Measurements from ENCODE around the gene WSCD2. TPM values are rescaled to one million over a fixed set of nuclear protein-coding genes. Genes with fewer than 3 reads are reported as not detected.

WSCD2 gene
- total and polyA plus RNA-seq, 2 of the 4 experiments (the other 2 are of a cell fraction) = not detected

GRCh38 chr12:108133482-108133881 is 4.4 kb downstream of the WSCD2 start:
- H2AK5ac ChIP-seq (ENCODE audit: low read depth, low read length) = no peak overlapping the region
- ChIA-PET CTCF (no interaction called here), POLR2A (ENCODE audit: unreplicated experiment) (no interaction called here)
- H3K9me1 ChIP-seq (ENCODE audit: insufficient read depth, low read length) = no peaks in the 10 kb centered on the region
- H3K27me3 ChIP-seq (ENCODE audit: control insufficient read depth, insufficient read depth, low read length) = no peaks in the 10 kb centered on the region; the same call in 1 of the 2 replicates
- no peak overlapping the region for H2BK20ac ChIP-seq (ENCODE audit: low read depth, low read length)
- no peaks in the 10 kb centered on the region for H3K79me1 ChIP-seq (ENCODE audit: low read depth in 1 of 2, low read length in 2 of 2)
- no peaks in the 10 kb centered on the region for H4K20me1 ChIP-seq (ENCODE audit: insufficient read depth, low read length)
- H3K56ac ChIP-seq (ENCODE audit: extremely low read depth, insufficient read depth, low read length) = no peak overlapping the region
- no peak overlapping the region for H2BK5ac ChIP-seq (ENCODE audit: low read depth, low read length, poor library complexity, severe bottlenecking)
- ATAC-seq (ENCODE audit: low read depth) (no peak), DNase-seq (no peak)
- no peaks in the 10 kb centered on the region for H3K36me3 ChIP-seq (ENCODE audit: control insufficient read depth, insufficient read depth, low read length)
- no peak overlapping the region for H2BK15ac ChIP-seq (ENCODE audit: low read depth, low read length)
- H3K18ac ChIP-seq (ENCODE audit: low read depth, low read length) = no peak overlapping the region
- intact Hi-C loops (cut with micrococcal nuclease) = no loop called here
- H3K4me2 ChIP-seq (ENCODE audit: low read depth, low read length) = no peak overlapping the region
- in situ Hi-C loops (cut with MboI; ENCODE audit: low sequenced_read_pairs) = no loop called here
- H2BK120ac ChIP-seq (ENCODE audit: low read depth, low read length) = no peak overlapping the region
- BruUV-seq (replicated peaks) = no TSS peak
- H3K9ac ChIP-seq (ENCODE audit: low read depth, low read length) = no peak overlapping the region
- H3K23ac ChIP-seq (ENCODE audit: low read depth, low read length) = no peak overlapping the region
- H4K91ac ChIP-seq (ENCODE audit: insufficient read depth, low read depth, low read length) = no peak overlapping the region
- no CpG with 5 or more reads among the region's 7 CpGs for WGBS, 2 experiments (ENCODE audit: extremely low coverage in 2 of 2, insufficient read length in 1 of 2)
- no peak overlapping the region for H3K4ac ChIP-seq (ENCODE audit: low read depth, low read length)
- H3K14ac ChIP-seq (replicated peaks; ENCODE audit: low read depth, low read length) = no peak overlapping the region
- dilution Hi-C loops (cut with HindIII; ENCODE audit: low sequenced_read_pairs, unreplicated experiment) = no loop called here
- no peaks in the 10 kb centered on the region for H3K4me1 ChIP-seq (ENCODE audit: control insufficient read depth, insufficient read depth, low read length)
- no peak overlapping the region for H2AK9ac ChIP-seq (replicated peaks; ENCODE audit: low read depth, low read length, poor library complexity)
- no peaks in the 10 kb centered on the region for H3K9me3 ChIP-seq (ENCODE audit: control insufficient read depth, insufficient read depth, low read length)
- no peak overlapping the region for H2AFZ ChIP-seq (replicated peaks; ENCODE audit: low read length, poor library complexity)
- TF ChIP-seq MXI1 (IDR thresholded peaks at IDR 0.05; ENCODE audit: borderline replicate concordance, low read depth, low read length) (no peak), RAD21 (IDR thresholded peaks at IDR 0.05; ENCODE audit: low read length) (no peak)
- H3K4me3 ChIP-seq (ENCODE audit: insufficient read depth, low read depth, low read length) = no peak overlapping the region
- no peak overlapping the region for H4K5ac ChIP-seq (ENCODE audit: low read depth, low read length)
- H4K8ac ChIP-seq (ENCODE audit: low read depth in 2 of 2, low read length in 2 of 2) = no peak overlapping the region
- H3K27ac ChIP-seq (ENCODE audit: insufficient read depth, low read length) = no peak overlapping the region

Data from IMR-90 (cell line).